AG08395 (cell line): Measurements from ENCODE around the gene RNLS.

Source experiments
- DNase-seq: peaks from one replicate; pipeline ENCODE4 v3.0.0; 2012; ENCODE audit warnings: mixed read lengths, low spot score

The RNLS gene

DNA sequence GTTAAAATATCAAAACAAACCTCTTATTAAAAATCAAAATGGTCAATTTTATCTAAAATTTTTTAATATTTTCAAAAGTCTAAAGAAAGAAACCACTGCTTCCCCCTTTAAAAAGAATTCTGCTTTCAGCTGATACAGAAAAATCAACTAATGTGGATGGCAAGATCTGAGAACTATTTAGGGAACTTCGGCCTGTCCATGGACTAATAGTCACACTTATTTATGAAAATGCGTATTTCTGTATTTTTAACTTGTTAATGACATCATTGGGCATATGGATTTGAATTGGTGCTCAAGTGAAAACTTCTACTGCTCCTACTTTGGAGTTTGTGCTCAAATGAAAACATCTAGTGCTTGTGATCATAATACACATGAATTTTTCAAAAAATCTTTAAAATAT is 31.9 kb downstream of the RNLS start:
- DNase-seq, result no peak

DNA sequence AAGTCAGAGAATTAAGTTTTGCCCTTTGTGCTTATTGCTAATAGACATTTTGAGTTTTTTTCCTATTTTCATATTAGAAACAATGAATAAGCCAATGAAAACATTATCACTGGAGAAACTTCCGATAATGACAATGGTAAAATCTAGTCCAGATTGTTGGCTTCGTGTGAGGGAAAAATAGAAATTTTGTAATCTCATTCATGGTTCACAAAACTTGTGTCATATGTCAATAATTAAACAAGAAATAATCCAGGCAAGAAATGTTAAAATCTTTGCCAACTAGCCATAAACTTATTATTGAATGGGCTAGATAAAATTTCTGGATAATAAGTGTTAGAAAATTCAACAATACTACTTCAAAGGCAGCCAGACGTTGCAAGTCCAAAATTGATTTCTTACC is 36.6 kb downstream of the RNLS start:
- DNase-seq, result no peak

DNA sequence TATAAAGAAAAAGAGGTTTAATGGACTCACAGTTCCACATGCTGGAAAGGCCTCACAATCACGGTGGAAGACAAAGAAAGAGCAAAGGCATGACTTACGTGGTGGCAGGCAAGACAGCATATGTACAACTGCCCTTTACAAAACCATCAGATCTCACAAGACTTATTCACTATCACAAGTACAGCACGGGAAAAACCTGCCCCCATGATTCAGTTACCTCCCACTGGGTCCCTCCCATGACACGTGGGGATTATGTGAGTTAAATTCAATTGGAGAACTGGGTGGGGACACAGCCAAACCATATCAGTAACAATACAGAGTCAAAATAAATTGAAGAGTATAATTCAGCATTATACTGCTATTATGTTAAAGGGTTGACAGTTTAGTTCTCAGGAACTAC is 37.8 kb downstream of the RNLS start:
- DNase-seq, result no peak

DNA sequence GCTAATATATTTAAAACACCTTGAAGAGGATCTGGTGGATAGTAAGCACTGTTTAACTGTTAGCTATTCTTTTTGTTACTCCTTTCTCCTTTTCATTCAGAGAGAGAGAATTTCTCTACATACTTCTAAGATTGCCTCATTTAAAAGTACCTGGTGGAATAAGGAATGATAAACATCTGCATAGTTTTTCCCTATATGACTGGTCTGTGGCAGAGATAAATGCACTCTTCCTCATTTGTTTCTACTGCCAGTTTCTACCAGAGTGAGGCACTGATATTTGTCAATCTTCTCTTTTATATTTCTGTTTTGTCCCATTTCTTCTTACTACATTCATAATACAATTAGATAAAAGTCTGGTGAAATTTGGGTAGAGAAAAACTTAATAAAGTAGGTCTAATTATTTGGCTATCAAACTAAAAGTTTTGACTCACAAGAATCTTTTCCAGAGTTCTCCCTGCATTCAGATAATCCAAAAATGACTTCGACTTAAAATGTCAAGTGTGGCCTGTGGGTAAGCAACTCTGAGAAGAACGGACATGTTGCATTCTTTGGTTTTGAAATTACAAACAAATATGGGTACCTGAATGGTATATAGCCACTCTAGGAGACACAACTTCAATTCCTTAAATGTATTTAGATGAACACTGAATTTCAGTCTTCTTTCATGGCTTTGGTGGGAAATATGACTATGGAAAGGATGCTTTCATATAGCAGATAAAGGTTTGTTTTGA is 38.8 kb downstream of the RNLS start:
- DNase-seq, result no peak

DNA sequence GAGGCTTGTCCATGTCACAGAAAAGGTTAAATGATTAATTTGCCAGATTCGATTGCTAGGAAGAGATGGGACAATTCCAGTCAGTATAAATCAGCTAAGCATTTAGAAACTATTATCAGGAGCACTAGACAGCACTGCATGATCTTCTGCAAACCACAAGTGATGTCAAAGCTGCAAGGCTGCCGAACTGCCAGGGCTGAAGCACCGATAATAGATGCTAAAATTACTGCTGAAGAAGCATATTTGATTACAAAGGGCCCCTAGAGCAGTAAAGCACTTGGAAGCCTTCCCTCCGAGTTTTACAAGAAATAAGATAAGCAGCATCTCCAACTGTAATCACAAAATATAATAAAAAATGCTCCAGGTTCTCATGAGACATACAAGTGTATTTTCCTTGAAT is 40.6 kb downstream of the RNLS start:
- no peak for DNase-seq

DNA sequence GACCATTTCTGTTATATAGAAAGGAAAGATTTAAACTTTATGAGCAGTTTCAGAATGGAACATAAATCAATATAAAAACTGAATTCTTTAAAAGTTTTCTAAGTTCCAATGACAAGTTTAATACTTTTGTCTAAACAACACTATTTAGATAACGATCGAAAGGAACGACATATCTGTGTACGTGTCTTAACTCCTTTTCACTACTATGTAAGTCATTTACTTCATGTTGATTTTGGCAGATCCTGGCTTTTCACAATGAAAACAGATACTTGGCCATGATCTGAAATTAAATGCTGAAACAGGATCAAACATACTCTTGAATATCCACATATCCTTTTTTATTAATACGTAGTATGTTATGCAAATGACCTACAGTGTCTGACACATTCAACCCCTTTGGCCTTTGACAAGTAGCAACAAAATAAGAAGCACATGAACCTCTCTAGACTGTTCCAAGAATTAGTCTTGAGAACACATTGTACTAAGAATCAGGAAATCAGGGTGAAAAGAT is 41.9 kb downstream of the RNLS start:
- no peak for DNase-seq

DNA sequence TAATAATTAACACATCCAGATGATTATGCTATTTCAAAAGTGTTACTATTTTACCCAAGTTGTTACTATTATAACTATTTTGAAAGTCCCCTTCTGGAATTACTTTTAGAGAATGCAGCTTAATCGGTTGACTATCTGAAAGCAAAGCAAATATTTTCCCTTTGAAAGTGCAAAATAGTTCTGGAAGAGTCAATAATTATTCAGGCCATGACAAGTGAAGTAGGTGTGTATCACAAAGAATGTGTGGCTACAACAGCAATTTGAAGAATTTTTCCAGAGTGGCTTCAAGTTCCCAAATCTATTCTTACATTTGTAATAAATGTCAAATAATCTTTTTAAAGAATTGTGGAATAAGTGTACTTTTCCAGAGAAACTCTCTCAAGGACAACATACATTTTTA is 42.8 kb downstream of the RNLS start:
- no peak for DNase-seq

DNA sequence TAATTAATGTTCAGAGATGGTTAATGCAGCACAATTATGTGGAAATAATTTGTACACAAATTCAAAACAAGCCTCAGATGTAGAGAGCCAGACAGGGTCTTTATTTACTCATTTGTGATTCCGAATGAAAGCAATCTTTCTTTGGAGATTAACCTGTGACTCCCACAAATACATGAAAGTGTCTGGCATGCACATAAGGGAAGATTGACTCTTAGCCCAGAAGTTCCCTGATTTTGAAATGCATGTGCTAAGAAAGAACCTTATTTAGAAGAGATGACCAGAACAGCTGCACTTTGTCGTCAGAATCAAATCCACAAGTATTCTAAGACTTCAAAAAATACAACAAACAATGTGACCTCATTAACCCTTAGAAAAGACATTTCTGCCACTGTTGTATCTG is 45.1 kb downstream of the RNLS start:
- DNase-seq, result peak; percentile 21

DNA sequence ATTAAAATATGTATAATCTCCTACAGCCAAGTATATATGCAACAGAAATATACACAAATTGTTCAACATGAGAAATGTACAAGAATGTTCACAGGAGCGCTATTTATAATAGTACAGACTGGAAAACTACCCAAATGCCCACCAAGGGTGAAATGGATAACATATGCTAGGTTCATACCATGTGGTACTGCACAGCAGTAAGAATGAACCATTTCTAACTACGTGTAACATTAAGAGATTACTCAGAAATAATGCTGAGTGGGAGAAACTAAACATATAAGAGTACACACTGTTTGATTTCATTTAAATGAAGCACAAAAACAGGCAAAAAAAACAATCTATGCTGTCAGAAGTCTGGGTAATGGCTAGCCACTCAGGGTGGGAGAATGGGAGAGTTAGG is 45.8 kb downstream of the RNLS start:
- no peak for DNase-seq

DNA sequence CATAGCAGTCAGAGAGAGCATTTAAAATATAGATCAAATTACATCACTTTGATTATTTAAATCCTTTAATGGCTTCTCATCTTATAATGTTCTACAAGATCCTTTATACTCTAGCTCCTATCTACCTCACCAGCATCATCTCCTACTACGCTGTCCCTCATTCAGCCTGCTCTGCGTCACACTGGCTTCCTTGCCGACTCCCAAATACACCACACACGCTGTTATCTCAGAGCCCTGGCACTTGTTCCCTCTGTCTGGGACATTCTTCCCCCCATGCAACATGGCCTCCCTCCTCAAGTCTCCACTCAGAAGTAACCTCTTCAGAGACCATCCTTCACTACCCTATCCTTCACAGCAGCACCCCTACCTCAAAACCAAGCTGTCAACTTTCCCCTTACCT is 46.7 kb downstream of the RNLS start:
- DNase-seq, result no peak

DNA sequence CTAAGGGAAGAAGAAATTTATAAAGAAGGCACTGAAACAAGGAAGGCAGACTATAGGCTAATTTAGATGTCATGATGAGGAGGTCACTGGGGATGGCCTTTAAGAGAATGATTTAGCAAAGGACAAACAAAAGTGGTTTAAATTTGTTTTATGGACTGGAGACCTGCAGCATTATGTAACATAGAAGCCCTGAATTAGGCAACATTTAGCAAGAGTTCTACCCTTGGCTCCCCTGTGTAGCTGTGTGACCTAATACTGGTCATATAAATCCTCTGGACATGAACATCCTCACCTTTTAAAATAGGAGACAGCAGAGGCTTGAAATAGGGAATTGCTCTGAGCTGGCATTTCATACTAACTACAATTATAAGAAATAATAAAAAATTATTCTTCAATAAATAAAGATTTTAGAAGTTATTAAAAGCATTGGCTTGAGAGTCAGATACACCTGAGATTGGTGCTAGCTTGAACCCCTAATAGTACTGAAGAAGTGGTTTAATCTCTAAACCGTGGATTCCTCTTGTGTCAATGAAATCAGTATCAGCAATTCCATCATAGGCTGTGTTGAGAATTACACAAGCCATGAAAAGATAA is 48.9 kb downstream of the RNLS start:
- no peak for DNase-seq

DNA sequence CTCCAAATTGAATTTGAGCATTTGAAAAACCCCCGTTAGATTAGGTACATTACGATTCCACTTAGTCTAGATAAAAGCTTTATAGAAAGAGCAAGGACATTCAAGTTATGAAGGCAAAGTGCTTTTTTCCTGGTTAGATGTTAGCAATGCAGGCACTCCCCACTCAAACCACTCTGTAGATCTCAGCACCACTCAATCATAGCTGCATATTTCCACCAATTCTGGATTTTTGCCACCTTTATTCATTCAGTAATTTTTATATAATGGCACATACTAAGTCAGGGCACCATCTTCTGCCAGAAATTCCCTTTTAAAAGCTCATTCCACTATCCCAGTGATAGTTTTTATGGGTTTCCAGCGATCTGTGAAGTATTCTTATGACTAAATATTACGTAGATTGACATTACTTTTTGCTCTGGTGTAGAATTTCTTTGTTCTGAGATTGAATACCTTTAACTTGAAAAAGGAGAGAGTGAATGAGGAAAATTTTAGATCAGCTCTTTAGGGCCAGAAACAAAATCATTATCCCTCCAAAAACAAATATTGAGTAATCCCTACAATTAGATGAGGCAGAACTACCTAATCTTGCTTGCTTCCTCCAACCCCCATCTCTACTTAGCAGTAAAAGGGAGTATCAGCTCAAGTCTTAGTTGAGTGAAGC is 51.6 kb downstream of the RNLS start:
- DNase-seq, result no peak

DNA sequence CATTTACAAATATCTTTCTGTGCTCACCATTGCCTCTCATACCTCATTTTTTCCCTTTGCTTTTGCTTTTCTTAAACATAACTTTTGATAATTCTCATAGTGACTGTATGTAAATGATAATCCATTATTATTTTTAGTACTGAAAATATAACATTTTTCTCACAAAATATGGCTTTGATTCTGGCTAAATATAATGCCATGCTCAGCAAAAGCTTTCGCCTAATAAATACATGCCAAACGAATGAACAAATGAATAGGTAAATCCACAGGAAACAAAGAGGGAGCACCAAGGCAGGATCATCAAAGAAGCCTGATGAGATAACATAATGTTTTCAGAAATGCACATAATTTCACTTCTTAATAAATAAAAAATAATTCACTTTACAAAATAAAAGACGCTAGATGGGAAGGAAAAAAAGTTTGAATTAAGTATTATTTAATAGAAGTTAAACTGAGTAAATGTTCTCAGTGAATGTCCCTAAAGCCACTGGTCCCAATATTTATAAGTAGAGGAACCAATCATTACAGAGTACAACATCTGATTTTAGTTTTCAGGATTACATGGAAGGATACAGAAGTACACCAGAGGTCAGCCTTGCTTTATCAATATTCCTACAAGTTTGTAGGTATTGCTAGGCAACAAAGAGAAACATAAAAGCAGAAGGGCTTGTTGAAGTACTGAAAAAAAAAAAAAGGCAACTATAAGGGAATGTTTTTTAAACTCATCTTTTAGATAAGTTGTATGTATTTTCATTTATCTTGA is 52.3 kb downstream of the RNLS start:
- DNase-seq, result no peak

DNA sequence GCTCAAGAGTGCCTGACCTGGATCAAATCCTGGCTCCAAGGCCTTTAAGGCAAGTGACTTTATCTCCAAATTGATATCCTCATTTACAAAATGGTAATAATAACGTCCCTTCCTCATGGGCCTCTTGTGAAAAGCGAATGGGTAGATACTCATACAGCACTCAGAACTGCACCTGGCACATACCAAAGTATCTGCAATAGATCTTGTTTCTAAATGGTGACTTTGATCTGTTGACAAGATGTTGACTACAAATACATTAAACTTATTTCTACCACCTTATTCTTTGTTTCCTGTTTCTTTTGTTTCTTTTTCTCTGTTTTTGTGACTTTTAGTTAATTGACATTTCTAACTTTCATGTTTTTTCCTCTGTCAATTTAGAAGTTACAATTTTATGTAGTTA is 53.0 kb downstream of the RNLS start:
- no peak for DNase-seq

DNA sequence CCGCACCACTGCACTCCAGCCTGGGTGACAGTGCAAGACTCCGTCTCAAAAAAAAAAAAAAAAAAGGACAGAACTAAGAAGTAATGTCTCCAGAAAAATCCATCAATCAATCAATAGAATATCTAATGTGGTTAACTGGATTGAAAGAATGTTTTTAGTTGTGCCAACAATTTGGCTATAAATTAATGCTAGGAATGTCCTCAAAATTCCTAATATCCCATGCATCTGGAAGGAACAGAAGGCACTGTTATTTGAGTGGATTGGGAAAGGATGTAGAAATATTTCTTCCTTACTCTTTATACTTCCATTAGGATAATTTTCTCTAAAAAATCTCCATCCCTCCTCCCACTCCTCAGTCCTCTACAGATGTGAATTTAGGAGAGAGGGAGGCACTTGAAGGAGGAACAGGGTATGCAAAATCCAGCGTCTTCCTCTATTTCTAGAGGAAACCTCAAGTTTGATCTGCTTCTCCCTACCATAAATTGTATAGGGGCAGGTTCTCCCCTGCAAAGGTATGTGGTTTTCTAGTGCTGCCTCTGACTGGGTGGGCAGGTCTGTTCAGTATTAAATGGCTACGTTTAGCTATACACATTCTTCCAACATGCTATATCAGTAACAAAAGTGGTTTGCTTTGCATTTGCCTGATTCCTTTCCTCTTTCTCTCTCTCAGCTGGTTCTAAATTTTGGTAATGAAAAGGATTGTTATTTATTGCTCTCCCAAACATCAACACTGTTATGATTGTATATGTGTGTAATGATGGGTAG is 54.1 kb downstream of the RNLS start:
- peak; percentile 7 for DNase-seq

DNA sequence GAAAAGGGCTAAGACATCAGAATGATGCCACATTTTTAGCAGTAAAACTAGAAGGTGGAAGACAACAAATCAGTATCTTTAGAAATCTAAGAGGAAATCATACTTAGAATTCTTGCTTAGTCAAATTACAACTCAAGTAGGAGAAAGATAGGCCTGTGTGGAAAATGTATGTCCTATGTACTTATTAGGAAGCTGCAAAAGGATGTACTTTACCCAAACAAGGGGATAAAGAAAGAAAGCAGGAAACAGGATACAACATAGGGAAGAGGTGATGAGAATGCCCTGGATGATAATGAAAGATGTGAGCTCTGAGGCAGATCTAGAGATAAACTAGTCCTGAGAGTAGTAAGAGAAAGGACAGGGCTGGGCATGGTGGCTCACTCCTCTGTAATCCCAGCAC is 54.9 kb downstream of the RNLS start:
- DNase-seq, result no peak

DNA sequence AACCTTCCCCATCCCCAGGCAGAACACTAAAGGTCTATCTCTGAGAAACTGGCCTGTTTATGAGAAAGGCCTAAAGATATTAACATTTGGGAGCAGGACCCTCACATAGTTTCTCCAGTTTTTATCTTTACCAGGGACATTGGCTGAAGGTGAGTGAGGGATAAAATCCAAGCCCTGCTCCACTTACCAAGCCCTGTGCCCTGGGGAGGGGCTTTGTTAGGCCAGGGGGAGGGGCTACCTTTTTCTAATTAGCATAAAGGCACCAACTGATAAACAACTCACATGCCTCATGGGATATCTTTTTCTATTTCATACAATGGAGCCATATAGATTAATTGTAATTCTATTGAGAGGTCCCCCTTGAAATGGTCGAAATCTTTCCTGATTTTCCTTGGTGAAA is 55.9 kb downstream of the RNLS start:
- DNase-seq, result no peak

DNA sequence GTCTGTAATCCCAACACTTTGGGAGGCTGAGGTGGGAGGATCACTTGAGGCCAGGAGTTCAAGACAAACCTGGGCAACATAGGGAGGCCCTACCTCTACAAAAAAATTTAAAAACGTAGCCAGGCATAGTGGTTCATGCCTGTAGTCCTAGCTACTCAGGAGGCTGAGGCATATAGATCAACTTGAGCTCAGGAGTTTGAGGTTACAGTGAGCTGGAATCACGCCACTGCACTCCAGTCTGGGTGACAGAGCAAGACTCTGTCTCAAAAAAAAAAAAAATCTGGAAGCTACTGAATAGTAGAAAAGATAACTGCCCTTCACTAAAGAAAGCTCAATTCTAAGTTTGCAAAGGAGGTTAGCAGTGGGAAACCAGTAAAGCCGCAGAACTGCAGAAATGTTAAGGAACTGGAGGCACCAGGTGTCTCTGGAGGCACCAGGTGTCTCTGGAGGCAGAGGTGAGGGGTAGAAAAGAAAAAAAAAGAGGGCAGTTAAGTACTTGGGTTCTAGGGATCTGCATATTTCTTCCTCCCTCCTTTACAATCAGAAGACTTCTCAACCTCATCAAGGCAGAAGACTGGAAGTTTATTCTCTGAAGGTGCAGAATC is 56.5 kb downstream of the RNLS start:
- DNase-seq, result no peak

DNA sequence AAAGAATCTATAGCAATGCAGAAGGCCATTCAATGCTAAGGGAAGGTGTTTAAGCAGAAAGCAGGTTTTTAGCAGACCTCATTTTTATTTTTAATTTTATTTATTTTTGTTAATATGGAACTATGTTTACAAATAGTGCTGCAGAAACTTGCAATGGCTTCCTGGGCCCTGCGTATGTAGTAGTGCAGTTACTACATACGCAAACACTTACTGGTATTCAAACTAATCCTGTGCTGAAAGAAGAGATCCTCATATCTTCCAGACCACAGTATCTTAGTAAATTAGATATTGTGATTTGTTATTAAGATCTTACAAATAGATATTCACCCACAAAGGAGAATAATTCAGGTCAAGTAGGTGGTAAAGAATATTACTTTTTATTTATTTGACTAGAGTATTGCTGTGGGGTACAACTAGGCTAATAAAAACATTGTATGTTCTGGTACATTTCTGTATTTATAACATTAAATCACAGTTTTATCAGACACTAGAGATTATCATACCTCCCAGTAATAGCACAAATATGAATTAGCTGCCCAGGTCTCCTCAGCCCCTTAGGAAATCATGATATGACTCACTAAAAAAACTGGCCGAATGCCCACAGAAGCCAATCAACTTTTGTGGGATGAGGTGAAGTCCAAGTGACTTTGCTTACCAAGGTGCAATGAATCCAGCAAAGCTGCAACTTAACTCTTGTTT is 57.6 kb downstream of the RNLS start:
- DNase-seq, result peak; percentile 27

DNA sequence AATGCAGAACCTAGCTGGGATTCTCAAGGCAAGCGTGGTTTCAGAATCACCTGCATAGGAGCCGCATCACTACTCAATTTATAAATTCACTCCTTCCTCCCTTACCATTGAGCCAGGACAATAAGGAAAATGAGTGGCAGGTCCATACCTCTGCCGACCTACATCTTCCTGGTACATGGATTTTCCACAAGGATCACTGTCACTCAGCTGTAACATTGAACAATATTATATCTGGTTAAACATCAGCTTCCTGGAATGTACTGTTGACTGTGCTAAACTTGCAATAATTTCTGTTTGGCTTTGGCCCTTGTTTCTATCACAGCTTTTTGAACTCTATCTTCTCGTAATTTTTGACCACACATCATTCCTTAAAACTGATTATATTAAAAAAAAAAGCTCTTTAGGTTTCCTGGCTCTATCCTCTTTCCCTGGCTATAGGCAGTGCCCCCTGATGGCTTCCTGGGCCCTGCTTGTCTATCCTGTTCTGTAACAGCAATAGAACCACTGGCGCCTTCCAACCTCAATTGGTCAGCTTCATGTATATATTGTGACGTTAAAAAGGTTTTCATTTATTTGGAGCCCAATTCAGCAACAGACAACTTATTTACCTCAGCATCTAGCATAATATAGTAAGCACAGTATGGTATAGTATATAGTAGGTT is 59.2 kb downstream of the RNLS start:
- no peak for DNase-seq
